A673 (cell line): Measurements from ENCODE around the gene RASAL2.

Source experiments
- CTCF ChIP-seq: fragments of 300-800, 200-600 bp; sonication (generic); conservative IDR thresholded peaks from 2 replicates; pipeline ENCODE4 v1.5.1; 2017; ENCODE audit warnings: low read depth, mild to moderate bottlenecking, antibody characterized with exemption, low read length, moderate library complexity, mixed read lengths
- EZH2 ChIP-seq: fragments of 200-600 bp; sonication (generic); IDR thresholded peaks from 2 replicates; pipeline ENCODE4 v1.6.1; 2017; ENCODE audit warnings: borderline replicate concordance, low read depth, mild to moderate bottlenecking, mixed read lengths, antibody characterized with exemption, low read length; ENCODE audit not compliant: poor library complexity, severe bottlenecking

DNA sequence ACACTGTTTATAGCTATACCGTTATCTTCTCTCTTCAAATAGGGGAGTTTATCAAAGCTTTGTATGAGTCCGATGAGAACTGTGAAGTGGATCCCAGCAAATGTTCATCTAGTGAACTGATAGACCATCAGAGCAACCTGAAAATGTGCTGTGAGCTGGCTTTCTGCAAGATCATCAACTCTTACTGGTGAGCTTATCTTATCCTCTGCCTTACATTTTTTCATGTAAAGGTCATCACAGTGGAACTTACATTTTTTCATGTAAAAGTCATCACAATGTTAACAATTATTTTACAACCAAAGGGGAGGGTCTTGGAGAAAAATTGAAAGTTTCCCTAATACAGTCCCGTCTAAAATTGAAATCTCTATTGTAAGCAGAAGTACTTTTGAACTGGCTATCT, 357.6 kb downstream of the RASAL2 start:
- TF ChIP-seq CTCF: no peak
- TF ChIP-seq EZH2: no peak
